Esophagus squamous epithelium (tissue), 5 donors: ENCODE measurements around the gene TAF4. TPM values are rescaled to one million over a fixed set of nuclear protein-coding genes. Genes with fewer than 3 reads are reported as not detected.

Experiments
- DNase-seq: peaks from one replicate; lab custom pipeline; 2025; lab: John Stamatoyannopoulos, UW
- H3K27ac ChIP-seq, 4 donors: fragments of 200-600 bp; sonication (generic); one replicate each; pipeline ENCODE4 v1.5.1; 2016 to 2019; ENCODE audit warnings: mild to moderate bottlenecking in 1 of 4
- H3K27me3 ChIP-seq, 4 donors: fragments of 200-600 bp; sonication (generic); 1 replicate in 3 of 4; 2 replicates in 1 of 4; pipeline versions ENCODE4 v1.5.1 to v1.6.0; 2017 to 2021; ENCODE audit warnings: antibody characterized with exemption in 1 of 4
- H3K36me3 ChIP-seq, 3 donors: fragments of 200-600 bp; sonication (generic); one replicate each; pipeline ENCODE4 v1.5.1; 2016 to 2019
- H3K4me1 ChIP-seq, 3 donors: fragments of 200-600 bp; sonication (generic); one replicate each; pipeline ENCODE4 v1.5.1; 2017 to 2019
- H3K4me3 ChIP-seq, 4 donors: fragments of 200-600 bp; sonication (generic); 1 replicate in 3 of 4; 2 replicates in 1 of 4; pipeline ENCODE4 v1.5.1; 2016 to 2019; ENCODE audit warnings: mild to moderate bottlenecking in 2 of 4, moderate library complexity in 1 of 4
- H3K9me3 ChIP-seq, 3 donors: fragments of 200-600 bp; sonication (generic); one replicate each; pipeline ENCODE4 v1.5.1; 2016 to 2019
- POLR2A ChIP-seq, 4 donors: fragments of 450-650 bp; IDR thresholded peaks; one replicate each; pipeline ENCODE4 v1.6.1; 2017; ENCODE audit warnings: antibody characterized with exemption in 4 of 4, mild to moderate bottlenecking in 4 of 4, moderate library complexity in 3 of 4
- WGBS, 2 donors: methylation state at CpG; one replicate each; pipeline ENCODE4 v1.1.5; 2018; 5-methylcytosine and 5-hydroxymethylcytosine counted together
- intact Hi-C: fragments of 100-400 bp; cut with DNase I; formaldehyde crosslinking; loops from one replicate; pipeline ENCODE4 v1.15.0; 2022
- total RNA-seq, 4 donors: library from RNA; depleted of rRNA; stranded (reverse); fragments of >200 nt; gene quantifications; one replicate each; pipeline ENCODE4 v1.1.0, GENCODE V29; 2016
- TF ChIP-seq, protein P1 (sequence below), 6 experiments: fragments of 450-650 bp in 4 of 6; fragments of 200-600 bp in 2 of 6; sonication (generic) in 2 of 6; IDR thresholded peaks; one replicate each; pipeline ENCODE4 v1.5.1; 2016 to 2019; ENCODE audit warnings: antibody characterized with exemption in 6 of 6, mild to moderate bottlenecking in 4 of 6, moderate library complexity in 4 of 6
- donor health status: DM: yes; HTN: yes; CAD: no.

TAF4 gene
- total RNA-seq, 4 donors from 2014 or later = 4.9 to 16.5 (median 14.4) TPM

DNA sequence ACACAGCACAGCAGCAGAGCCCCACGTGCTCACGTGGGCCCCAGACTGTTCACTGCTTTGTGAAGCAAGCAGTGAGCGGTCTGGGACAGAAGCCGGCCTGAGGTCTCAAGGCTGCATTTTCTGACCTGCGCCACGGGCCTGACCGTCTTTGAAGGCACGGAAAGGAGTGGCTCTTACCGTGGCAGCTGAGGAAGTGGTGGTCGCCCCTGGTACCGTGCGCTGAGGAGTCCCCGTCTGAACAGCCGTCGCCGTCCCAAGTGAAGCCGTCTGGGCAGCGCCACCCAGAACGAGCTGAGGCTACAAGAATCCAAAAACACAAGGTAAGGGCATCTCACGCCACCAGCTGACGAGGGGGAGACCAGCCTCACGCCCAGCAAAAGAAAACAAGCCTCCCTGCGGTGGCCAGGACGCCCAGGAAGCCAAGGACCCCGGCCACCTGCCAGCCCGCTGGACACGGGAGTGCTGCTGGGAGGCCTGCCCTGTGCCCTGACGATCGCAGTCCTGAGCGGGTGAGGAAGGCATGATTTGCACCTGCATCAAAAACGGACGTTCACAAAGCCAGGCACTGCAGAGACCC, 55.7 kb downstream of the TAF4 start:
- TF ChIP-seq, protein P1, sequence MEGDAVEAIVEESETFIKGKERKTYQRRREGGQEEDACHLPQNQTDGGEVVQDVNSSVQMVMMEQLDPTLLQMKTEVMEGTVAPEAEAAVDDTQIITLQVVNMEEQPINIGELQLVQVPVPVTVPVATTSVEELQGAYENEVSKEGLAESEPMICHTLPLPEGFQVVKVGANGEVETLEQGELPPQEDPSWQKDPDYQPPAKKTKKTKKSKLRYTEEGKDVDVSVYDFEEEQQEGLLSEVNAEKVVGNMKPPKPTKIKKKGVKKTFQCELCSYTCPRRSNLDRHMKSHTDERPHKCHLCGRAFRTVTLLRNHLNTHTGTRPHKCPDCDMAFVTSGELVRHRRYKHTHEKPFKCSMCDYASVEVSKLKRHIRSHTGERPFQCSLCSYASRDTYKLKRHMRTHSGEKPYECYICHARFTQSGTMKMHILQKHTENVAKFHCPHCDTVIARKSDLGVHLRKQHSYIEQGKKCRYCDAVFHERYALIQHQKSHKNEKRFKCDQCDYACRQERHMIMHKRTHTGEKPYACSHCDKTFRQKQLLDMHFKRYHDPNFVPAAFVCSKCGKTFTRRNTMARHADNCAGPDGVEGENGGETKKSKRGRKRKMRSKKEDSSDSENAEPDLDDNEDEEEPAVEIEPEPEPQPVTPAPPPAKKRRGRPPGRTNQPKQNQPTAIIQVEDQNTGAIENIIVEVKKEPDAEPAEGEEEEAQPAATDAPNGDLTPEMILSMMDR (IDR thresholded peaks at IDR 0.05) = no peak
- TF ChIP-seq POLR2A (IDR thresholded peaks at IDR 0.05) = no peak
- no peak overlapping the region for H3K27ac ChIP-seq
- H3K36me3 ChIP-seq = peaks cover 17 to 87% (median 38%) of the 10 kb centered on the region in 3 donors
- no peaks in the 10 kb centered on the region for H3K9me3 ChIP-seq
- 96 to 100% methylated on average over 2 to 22 of the region's 32 CpGs for WGBS, 2 donors
- peaks cover 0 to 13% (median 0%) of the 10 kb centered on the region in 3 donors for H3K4me1 ChIP-seq
- H3K27me3 ChIP-seq = no peaks in the 10 kb centered on the region
- intact Hi-C loops = loop anchor here (5.0 kb wide), 1 partner anchor 127 kb away; no protein-coding TSS in a partner anchor
- no peak for DNase-seq
- H3K4me3 ChIP-seq = no peak overlapping the region

DNA sequence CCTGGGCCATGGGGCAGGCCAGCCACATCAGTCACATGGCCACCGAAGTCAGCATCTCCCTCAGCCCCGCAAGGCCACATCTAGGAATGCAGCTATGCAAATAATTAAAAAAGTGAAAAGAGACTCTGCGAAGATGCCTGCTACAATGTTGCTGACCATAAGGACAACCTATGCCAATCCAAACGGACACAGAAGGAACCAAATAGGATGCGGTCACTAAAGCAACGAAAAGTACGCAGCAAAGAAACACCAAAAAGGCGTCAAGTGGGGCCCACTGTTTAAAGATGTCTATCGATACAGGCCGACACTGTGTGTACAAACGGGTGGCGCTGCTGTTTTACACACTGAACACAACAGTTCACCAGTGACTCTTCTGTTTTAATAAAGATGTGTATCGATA, 56.4 kb downstream of the TAF4 start:
- Histone ChIP-seq H3K27me3 (no peaks in the 10 kb centered on the region), H3K4me3 (no peak overlapping the region), H3K36me3 (peaks cover 17 to 91% (median 38%) of the 10 kb centered on the region in 3 donors), H3K4me1 (peaks cover 0 to 11% (median 0%) of the 10 kb centered on the region in 3 donors), H3K27ac (no peak overlapping the region), H3K9me3 (no peaks in the 10 kb centered on the region)
- no peak for DNase-seq
- 93 to 97% methylated on average over 13 of the region's 13 CpGs for WGBS, 2 donors
- TF ChIP-seq POLR2A (IDR thresholded peaks at IDR 0.05) = no peak
- TF ChIP-seq, protein P1 (IDR thresholded peaks at IDR 0.05) = no peak
- intact Hi-C loops = no loop called here

DNA sequence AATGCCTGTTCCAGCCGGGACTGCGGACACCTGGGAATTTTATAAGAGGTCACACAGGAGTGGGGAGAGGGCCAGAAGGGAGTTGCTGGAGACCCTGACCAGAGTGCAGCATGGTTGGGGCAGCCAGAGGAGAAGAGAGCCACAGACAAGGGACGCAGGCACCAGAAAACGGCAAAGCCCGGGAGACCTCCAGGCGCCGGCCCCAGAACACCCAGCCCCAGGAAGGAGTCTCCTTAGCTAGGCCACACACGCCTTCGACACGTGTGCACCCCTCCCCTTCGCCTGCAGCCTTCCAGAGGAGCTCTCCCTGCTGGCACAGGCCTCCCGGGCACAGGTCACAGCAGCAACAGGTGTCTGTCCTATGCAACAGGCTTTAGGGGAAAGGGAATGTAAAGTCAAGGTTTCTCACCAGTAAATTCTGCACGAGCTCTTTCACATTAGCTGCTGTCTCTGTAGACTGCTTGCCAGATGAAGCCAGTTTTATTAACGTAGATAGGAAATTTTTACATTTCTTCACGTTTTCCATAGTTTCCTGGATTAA, 57.0 kb downstream of the TAF4 start:
- DNase-seq = no peak
- H3K9me3 ChIP-seq = no peaks in the 10 kb centered on the region
- H3K27ac ChIP-seq = no peak overlapping the region
- WGBS, 2 donors = 92% methylated on average over 4 to 6 of the region's 15 CpGs
- H3K36me3 ChIP-seq = peaks cover 17 to 91% (median 38%) of the 10 kb centered on the region in 3 donors
- no peaks in the 10 kb centered on the region for H3K27me3 ChIP-seq
- intact Hi-C loops = no loop called here
- TF ChIP-seq, protein P1 (IDR thresholded peaks at IDR 0.05) = no peak
- TF ChIP-seq POLR2A (IDR thresholded peaks at IDR 0.05) = no peak
- no peak overlapping the region for H3K4me3 ChIP-seq
- peaks cover 0 to 11% (median 0%) of the 10 kb centered on the region in 3 donors for H3K4me1 ChIP-seq

DNA sequence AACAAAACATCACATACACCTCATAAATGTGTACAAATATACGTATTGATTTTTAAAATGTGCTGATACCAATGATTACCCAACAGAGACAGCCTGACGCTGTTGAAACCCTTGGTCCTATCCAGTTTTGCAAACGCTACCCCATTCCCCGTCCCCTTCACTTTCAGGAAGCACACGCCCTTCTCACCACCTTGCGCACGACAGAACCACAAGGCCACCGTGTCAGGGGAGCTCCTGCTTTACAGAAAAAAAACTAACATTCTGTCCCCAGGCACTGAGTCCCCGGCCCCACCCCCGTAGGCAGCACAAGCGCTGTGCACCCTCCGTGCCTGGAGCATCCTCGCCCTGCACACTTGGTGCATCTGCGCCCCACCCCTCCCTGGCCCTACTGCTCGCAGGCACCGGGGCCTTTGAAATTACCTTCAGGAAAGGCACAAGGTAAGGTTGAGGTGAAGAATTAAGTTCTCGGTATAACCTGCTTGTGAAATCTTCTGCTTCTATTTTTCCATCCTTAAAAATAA, 58.5 kb downstream of the TAF4 start:
- no peak for TF ChIP-seq POLR2A (IDR thresholded peaks at IDR 0.05)
- TF ChIP-seq, protein P1 (IDR thresholded peaks at IDR 0.05) = no peak
- Histone ChIP-seq H3K27me3 (no peaks in the 10 kb centered on the region), H3K4me1 (peaks cover 0 to 11% (median 0%) of the 10 kb centered on the region in 3 donors), H3K9me3 (no peaks in the 10 kb centered on the region), H3K27ac (no peak overlapping the region), H3K36me3 (peaks cover 20 to 91% (median 43%) of the 10 kb centered on the region in 3 donors), H3K4me3 (no peak overlapping the region)
- WGBS, 2 donors = 87 to 89% methylated on average over 16 to 17 of the region's 17 CpGs
- no peak for DNase-seq
- intact Hi-C loops = no loop called here

DNA sequence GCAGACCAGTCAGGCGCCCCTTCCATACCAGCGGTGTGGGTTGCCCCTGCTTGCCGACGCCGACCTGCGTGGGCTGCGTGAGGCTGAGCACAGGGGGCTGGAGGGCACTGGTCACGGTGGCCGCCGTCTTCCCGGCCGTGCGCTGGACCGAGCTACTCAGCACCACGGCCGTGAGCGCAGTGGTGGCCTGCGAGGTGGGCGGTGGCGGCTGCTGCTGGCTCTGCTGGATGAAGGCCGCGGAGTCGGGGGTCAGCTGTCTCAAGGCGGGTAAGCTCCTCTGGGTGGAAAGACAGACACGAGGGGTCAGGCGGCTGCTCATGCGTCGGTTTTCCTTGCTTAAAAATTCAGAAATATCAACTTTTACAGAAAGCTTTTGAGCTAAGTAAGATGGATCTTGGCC, 59.2 kb downstream of the TAF4 start:
- Histone ChIP-seq H3K4me1 (peaks cover 0 to 8% (median 0%) of the 10 kb centered on the region in 3 donors), H3K27me3 (no peaks in the 10 kb centered on the region), H3K9me3 (no peaks in the 10 kb centered on the region), H3K27ac (no peak overlapping the region), H3K4me3 (no peak overlapping the region), H3K36me3 (peaks cover 19 to 91% (median 39%) of the 10 kb centered on the region in 3 donors)
- TF ChIP-seq POLR2A (IDR thresholded peaks at IDR 0.05) = no peak
- TF ChIP-seq, protein P1 (IDR thresholded peaks at IDR 0.05) = no peak
- WGBS, 2 donors = 91 to 98% methylated on average over 7 to 13 of the region's 28 CpGs
- no peak for DNase-seq
- intact Hi-C loops = no loop called here
